GM12878 (cell line): ENCODE data around the gene PRDM8. TPM values are rescaled to one million over a fixed set of nuclear protein-coding genes. Genes with fewer than 3 reads are reported as not detected.

Source experiments
- ATAC-seq: fragments of 200-7000 bp; cut with Tn5 transposase; 3 replicates; pipeline ENCODE4 v1.9.1; 2020; ENCODE audit warnings: mild to moderate bottlenecking, moderate library complexity
- BruUV-seq: library from RNA; stranded (reverse); fragments of 400-500 nt; replicated peaks from 2 replicates; lab custom pipeline; 2021; lab: Mats Ljungman, UMichigan
- CTCF ChIA-PET: fragments of 300-600 bp; sonication (Branson Sonifier 250); formaldehyde crosslinking; extraction: SDS; loops from one replicate; lab custom pipeline; 2021; ENCODE audit warnings: inconsistent platforms; lab: Yijun Ruan, JAX
- POLR2A ChIA-PET: fragments of 350-600 bp; formaldehyde crosslinking; extraction: SDS; loops from one replicate; lab custom pipeline; 2021; ENCODE audit warnings: inconsistent platforms; lab: Charles Lee
- RAD21 ChIA-PET: fragments of 300-600 bp; sonication (Branson Sonifier 250); formaldehyde crosslinking; loops from one replicate; lab custom pipeline; 2023; ENCODE audit warnings: antibody characterized with exemption; ENCODE audit not compliant: unreplicated experiment; lab: Charles Lee
- SMC1A ChIA-PET: fragments of 300-600 bp; sonication (Branson Sonifier 250); formaldehyde crosslinking; loops from one replicate; lab custom pipeline; 2023; ENCODE audit not compliant: unreplicated experiment, uncharacterized antibody; lab: Charles Lee
- DNase-seq: peaks from one replicate; pipeline ENCODE4 v3.0.0-alpha.2; 2011; ENCODE audit warnings: low read depth, low spot score
- FAIRE-seq: peaks from 3 replicates; lab custom pipeline; 2011; peaks lifted over from hg19 to GRCh38; lab: Jason Lieb, UNC
- H2AFZ ChIP-seq: 2 replicates; pipeline ENCODE4 v1.6.0; 2011; ENCODE audit warnings: low read depth, low read length, control low read depth; ENCODE audit not compliant: control insufficient read depth
- H3K27ac ChIP-seq: 2 replicates; pipeline ENCODE4 v1.5.1; 2011; ENCODE audit warnings: control low read depth; ENCODE audit not compliant: control insufficient read depth, insufficient read depth
- H3K27me3 ChIP-seq, 2 experiments: replicated peaks in 1 of 2; 2 replicates each; pipeline versions ENCODE4 v1.6.0 to v1.6.1; 2011; ENCODE audit warnings: low read length in 1 of 2; ENCODE audit not compliant: control insufficient read depth in 2 of 2, insufficient read depth in 2 of 2
- H3K36me3 ChIP-seq, 2 experiments: 2 replicates each; pipeline ENCODE4 v1.5.1; 2011; ENCODE audit warnings: low read length in 1 of 2; ENCODE audit not compliant: control insufficient read depth in 2 of 2, insufficient read depth in 2 of 2
- H3K4me1 ChIP-seq: 2 replicates; pipeline ENCODE4 v1.6.1; 2011; ENCODE audit warnings: mild to moderate bottlenecking, low read length, moderate library complexity, mixed read lengths; ENCODE audit not compliant: control insufficient read depth, insufficient read depth
- H3K4me2 ChIP-seq: 2 replicates; pipeline ENCODE4 v1.6.0; 2011; ENCODE audit warnings: control low read depth; ENCODE audit not compliant: control insufficient read depth, insufficient read depth
- H3K4me3 ChIP-seq: fragments of 200-600 bp; sonication (generic); 2 replicates; pipeline ENCODE4 v1.5.1; 2016
- H3K79me2 ChIP-seq: 2 replicates; pipeline ENCODE4 v1.6.0; 2011; ENCODE audit warnings: low read length; ENCODE audit not compliant: control insufficient read depth, insufficient read depth
- H3K9ac ChIP-seq: 2 replicates; pipeline ENCODE4 v1.8.0; 2011; ENCODE audit warnings: low read length, control low read depth, mixed read lengths; ENCODE audit not compliant: control insufficient read depth, insufficient read depth
- H3K9me3 ChIP-seq: replicated peaks from 3 replicates; pipeline ENCODE4 v1.5.1; 2011; ENCODE audit warnings: mild to moderate bottlenecking, low read length; ENCODE audit not compliant: control insufficient read depth, insufficient read depth
- H4K20me1 ChIP-seq: 2 replicates; pipeline ENCODE4 v1.6.0; 2011; ENCODE audit not compliant: control insufficient read depth, insufficient read depth
- EZH2 ChIP-seq: IDR thresholded peaks from 2 replicates; pipeline ENCODE4 v1.6.1; 2012; ENCODE audit warnings: low read depth, mild to moderate bottlenecking, control low read depth, inconsistent platforms, low read length, borderline replicate concordance; ENCODE audit not compliant: control insufficient read depth
- GATAD2B ChIP-seq: fragments of 450-650 bp; conservative IDR thresholded peaks from 2 replicates; pipeline ENCODE4 v1.6.1; 2017; ENCODE audit warnings: low read depth, mild to moderate bottlenecking, moderate library complexity
- HDAC2 ChIP-seq: fragments of 200-600 bp; sonication (generic); IDR thresholded peaks from 2 replicates; pipeline ENCODE4 v1.6.1; 2017
- HDAC6 ChIP-seq: fragments of 200-600 bp; sonication (generic); IDR thresholded peaks from one replicate; pipeline ENCODE4 v1.8.0; 2017; ENCODE audit warnings: antibody characterized with exemption; ENCODE audit not compliant: unreplicated experiment
- KLF5 ChIP-seq: fragments of 450-650 bp; IDR thresholded peaks from 2 replicates; pipeline ENCODE4 v1.6.1; 2014; ENCODE audit warnings: mild to moderate bottlenecking; ENCODE audit not compliant: partially characterized antibody
- NFYB ChIP-seq: IDR thresholded peaks from 2 replicates; pipeline ENCODE4 v1.6.1; 2011; ENCODE audit warnings: low read depth, mild to moderate bottlenecking, low read length, improper control_type of control experiment, moderate library complexity; ENCODE audit not compliant: insufficient read depth
- NR2C2 ChIP-seq: IDR thresholded peaks from 2 replicates; pipeline ENCODE4 v1.6.1; 2011; ENCODE audit warnings: borderline replicate concordance, low read depth; ENCODE audit not compliant: control insufficient read depth, insufficient read length
- POLR2AphosphoS2 ChIP-seq: IDR thresholded peaks from 2 replicates; pipeline ENCODE4 v1.6.1; 2011; ENCODE audit warnings: low read depth, mild to moderate bottlenecking, low read length, improper control_type of control experiment, moderate library complexity
- RELA ChIP-seq: fragments of 450-650 bp; IDR thresholded peaks from 2 replicates; pipeline ENCODE4 v1.8.0; 2014; ENCODE audit warnings: borderline replicate concordance; ENCODE audit not compliant: partially characterized antibody
- SIN3A ChIP-seq: IDR thresholded peaks from 2 replicates; pipeline ENCODE4 v1.6.1; 2012; ENCODE audit warnings: low read depth, low read length, improper control_type of control experiment
- SREBF2 ChIP-seq: IDR thresholded peaks from 2 replicates; pipeline ENCODE4 v1.6.1; 2012; ENCODE audit warnings: mild to moderate bottlenecking, low read length
- STAT1 ChIP-seq: fragments of 450-650 bp; conservative IDR thresholded peaks from 2 replicates; pipeline ENCODE4 v1.6.1; 2014; ENCODE audit warnings: antibody characterized with exemption, mild to moderate bottlenecking
- TARDBP ChIP-seq: IDR thresholded peaks from 2 replicates; pipeline ENCODE4 v1.6.1; 2016; ENCODE audit warnings: borderline replicate concordance
- WGBS: methylation state at CpG from one replicate; pipeline ENCODE4 v1.1.6; 2016; ENCODE audit warnings: low lambda C conversion rate; ENCODE audit not compliant: insufficient replicate concordance, insufficient coverage; ENCODE audit errors: missing lambda C conversion rate; 5-methylcytosine and 5-hydroxymethylcytosine counted together
- in situ Hi-C: fragments of 300-500 bp; cut with MboI; formaldehyde crosslinking; loops from 9 replicates; pipeline ENCODE4 v1.14.3; 2018; ENCODE audit warnings: mixed read lengths
- intact Hi-C: fragments of 100-400 bp; cut with micrococcal nuclease; formaldehyde crosslinking; loops from one replicate; pipeline ENCODE4 v1.14.2; 2022; ENCODE audit not compliant: unreplicated experiment
- polyA plus RNA-seq, 11 experiments: library from polyadenylated mRNA; depleted of rRNA in 4 of 11; unstranded in 6 of 11; stranded (reverse) in 5 of 11; fragments of >200 nt; fragmentation: Nextera tagmentation in 4 of 11; fragmentation: Illumina TruSeq in 1 of 11; extraction: Ambion mirVana in 4 of 11; extraction: Trizol in 1 of 11; gene quantifications; 1 replicate in 1 of 11; 2 replicates in 10 of 11; pipeline versions ENCODE4 v1.2.1 to v1.2.3, GENCODE V29; 2011 to 2016; ENCODE audit warnings: inconsistent platforms in 2 of 11, missing spikeins in 2 of 11, low read depth in 1 of 11
- total RNA-seq, 4 experiments: library from RNA; depleted of rRNA in 3 of 4; stranded (reverse); fragments of >200 nt in 3 of 4; fragmentation: Illumina TruSeq in 1 of 4; extraction: Trizol in 1 of 4; gene quantifications; 2 replicates each; pipeline versions ENCODE4 v1.2.1 to v1.2.3, GENCODE V29; 2013 to 2021
- TF ChIP-seq, protein P1 (sequence below): IDR thresholded peaks from 2 replicates; pipeline ENCODE4 v1.6.1; 2011; ENCODE audit warnings: mild to moderate bottlenecking, low read depth, low read length, moderate library complexity; ENCODE audit not compliant: insufficient replicate concordance
- TF ChIP-seq, protein P2 (sequence below): fragments of 450-650 bp; IDR thresholded peaks from 2 replicates; pipeline ENCODE4 v1.6.1; 2016; ENCODE audit warnings: mild to moderate bottlenecking, moderate library complexity, borderline replicate concordance

The PRDM8 gene
- total and polyA plus RNA-seq, 10 of the 15 experiments (the other 5 are each of a cell fraction or from before 2014, with no cell fraction given): 0.09 to 1.6 (median 0.40) TPM

DNA sequence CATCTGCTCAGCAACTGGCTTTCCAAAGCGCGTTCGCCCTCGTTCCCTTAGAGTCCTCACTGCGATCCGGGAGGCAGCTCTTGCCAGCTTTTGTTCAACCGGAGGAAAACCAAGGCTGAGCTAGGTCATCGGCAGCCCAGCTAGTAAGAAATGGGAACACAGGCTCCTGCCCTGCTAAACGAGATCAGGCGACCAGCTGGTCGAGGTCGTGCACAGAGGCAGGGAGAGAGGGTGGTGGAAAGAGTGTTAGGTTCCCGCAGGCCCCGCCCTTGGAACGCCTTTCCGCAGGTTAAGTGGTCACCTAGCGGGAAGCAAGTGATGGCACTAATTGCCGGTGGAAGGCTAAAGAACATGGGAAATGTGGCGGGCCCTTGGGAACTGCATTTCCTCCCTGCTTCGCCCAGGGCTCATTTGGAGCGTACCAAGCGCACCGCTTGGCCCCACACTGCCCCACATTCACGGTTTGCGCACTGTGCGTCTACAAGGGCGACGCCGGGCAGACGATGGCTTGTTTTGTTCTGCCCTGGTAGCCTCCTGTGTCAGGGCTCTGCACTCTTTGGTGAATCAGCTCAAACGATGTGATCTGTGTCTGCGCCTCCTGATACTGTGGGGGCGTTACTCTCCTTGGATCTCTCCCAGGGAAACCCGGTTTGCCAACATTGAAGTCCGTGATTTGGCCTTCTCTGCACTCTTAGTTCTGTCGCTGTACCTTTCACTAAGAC lies 7.2 kb upstream of the PRDM8 start (continued):
- TF ChIP-seq STAT1: no peak
- no peak for TF ChIP-seq NR2C2
- TF ChIP-seq TARDBP: no peak
- no peak for TF ChIP-seq HDAC2

DNA sequence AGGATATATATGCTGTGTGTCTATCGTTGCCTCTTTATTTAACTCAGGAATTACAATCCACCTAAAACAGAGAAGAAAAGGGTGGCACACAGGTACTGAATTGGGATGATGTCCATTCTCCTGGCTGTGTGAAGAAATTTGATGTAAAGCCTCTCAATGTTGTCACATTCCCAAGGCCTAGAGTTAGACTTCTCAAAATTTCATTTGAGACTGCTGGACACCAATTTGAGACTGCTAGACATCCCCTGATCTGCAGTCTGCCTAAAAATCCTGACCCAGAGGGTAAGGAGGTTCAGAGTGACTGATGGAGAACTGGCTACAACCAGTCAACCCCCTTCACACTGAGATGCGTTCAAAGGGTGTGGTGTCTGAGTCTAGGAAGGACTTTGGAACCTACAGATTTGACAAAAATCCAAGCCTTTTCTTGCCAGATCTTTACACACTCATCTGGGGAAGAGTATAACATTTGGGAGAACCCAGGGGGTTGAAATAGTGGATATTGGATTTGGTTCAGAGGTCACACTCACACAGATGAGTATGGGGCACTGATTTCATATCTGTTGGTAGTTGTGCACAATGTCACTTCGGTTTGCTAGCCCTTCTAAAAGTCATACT lies 4.9 kb upstream of the PRDM8 start:
- SMC1A ChIA-PET: no interaction called here
- H3K27ac ChIP-seq: no peak overlapping the region
- POLR2A ChIA-PET: no interaction called here
- in situ Hi-C loops (no loop called here), intact Hi-C loops (no loop called here)
- ATAC-seq (no peak), FAIRE-seq (no peak), DNase-seq (no peak)
- no peaks in the 10 kb centered on the region for H4K20me1 ChIP-seq
- peaks cover 3 to 8% of the 10 kb centered on the region in 2 experiments for H3K27me3 ChIP-seq
- H3K4me3 ChIP-seq: no peak overlapping the region
- no TSS peak for BruUV-seq
- 39% methylated on average over 3 of the region's 3 CpGs for WGBS
- H2AFZ ChIP-seq: no peak overlapping the region
- RAD21 ChIA-PET: no interaction called here
- H3K79me2 ChIP-seq: no peaks in the 10 kb centered on the region
- H3K36me3 ChIP-seq: no peaks in the 10 kb centered on the region
- no peak overlapping the region for H3K9ac ChIP-seq
- CTCF ChIA-PET: no interaction called here
- no peaks in the 10 kb centered on the region for H3K4me1 ChIP-seq
- H3K4me2 ChIP-seq: no peak overlapping the region
- no peaks in the 10 kb centered on the region for H3K9me3 ChIP-seq
- TF ChIP-seq HDAC6 (no peak), KLF5 (no peak), HDAC2 (no peak), RELA (no peak), NFYB (no peak), SIN3A (no peak), GATAD2B (no peak), EZH2 (no peak), SREBF2 (no peak), TARDBP (no peak), POLR2AphosphoS2 (no peak)
- TF ChIP-seq, protein P1, sequence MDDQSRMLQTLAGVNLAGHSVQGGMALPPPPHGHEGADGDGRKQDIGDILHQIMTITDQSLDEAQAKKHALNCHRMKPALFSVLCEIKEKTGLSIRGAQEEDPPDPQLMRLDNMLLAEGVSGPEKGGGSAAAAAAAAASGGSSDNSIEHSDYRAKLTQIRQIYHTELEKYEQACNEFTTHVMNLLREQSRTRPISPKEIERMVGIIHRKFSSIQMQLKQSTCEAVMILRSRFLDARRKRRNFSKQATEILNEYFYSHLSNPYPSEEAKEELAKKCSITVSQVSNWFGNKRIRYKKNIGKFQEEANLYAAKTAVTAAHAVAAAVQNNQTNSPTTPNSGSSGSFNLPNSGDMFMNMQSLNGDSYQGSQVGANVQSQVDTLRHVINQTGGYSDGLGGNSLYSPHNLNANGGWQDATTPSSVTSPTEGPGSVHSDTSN: no peak
- TF ChIP-seq, protein P2, sequence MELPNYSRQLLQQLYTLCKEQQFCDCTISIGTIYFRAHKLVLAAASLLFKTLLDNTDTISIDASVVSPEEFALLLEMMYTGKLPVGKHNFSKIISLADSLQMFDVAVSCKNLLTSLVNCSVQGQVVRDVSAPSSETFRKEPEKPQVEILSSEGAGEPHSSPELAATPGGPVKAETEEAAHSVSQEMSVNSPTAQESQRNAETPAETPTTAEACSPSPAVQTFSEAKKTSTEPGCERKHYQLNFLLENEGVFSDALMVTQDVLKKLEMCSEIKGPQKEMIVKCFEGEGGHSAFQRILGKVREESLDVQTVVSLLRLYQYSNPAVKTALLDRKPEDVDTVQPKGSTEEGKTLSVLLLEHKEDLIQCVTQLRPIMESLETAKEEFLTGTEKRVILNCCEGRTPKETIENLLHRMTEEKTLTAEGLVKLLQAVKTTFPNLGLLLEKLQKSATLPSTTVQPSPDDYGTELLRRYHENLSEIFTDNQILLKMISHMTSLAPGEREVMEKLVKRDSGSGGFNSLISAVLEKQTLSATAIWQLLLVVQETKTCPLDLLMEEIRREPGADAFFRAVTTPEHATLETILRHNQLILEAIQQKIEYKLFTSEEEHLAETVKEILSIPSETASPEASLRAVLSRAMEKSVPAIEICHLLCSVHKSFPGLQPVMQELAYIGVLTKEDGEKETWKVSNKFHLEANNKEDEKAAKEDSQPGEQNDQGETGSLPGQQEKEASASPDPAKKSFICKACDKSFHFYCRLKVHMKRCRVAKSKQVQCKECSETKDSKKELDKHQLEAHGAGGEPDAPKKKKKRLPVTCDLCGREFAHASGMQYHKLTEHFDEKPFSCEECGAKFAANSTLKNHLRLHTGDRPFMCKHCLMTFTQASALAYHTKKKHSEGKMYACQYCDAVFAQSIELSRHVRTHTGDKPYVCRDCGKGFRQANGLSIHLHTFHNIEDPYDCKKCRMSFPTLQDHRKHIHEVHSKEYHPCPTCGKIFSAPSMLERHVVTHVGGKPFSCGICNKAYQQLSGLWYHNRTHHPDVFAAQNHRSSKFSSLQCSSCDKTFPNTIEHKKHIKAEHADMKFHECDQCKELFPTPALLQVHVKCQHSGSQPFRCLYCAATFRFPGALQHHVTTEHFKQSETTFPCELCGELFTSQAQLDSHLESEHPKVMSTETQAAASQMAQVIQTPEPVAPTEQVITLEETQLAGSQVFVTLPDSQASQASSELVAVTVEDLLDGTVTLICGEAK: no peak
